A673 (cell line): Measurements from ENCODE around the gene UNC45B.

Experiments used
- EZH2 ChIP-seq: fragments of 200-600 bp; sonication (generic); IDR thresholded peaks from 2 replicates; pipeline ENCODE4 v1.6.1; 2017; ENCODE audit warnings: borderline replicate concordance, low read depth, mild to moderate bottlenecking, mixed read lengths, antibody characterized with exemption, low read length; ENCODE audit not compliant: poor library complexity, severe bottlenecking
- TF ChIP-seq, protein P1 (sequence below): fragments of 300-800, 200-600 bp; sonication (generic); conservative IDR thresholded peaks from 2 replicates; pipeline ENCODE4 v1.5.1; 2017; ENCODE audit warnings: low read depth, mild to moderate bottlenecking, antibody characterized with exemption, low read length, moderate library complexity, mixed read lengths

DNA sequence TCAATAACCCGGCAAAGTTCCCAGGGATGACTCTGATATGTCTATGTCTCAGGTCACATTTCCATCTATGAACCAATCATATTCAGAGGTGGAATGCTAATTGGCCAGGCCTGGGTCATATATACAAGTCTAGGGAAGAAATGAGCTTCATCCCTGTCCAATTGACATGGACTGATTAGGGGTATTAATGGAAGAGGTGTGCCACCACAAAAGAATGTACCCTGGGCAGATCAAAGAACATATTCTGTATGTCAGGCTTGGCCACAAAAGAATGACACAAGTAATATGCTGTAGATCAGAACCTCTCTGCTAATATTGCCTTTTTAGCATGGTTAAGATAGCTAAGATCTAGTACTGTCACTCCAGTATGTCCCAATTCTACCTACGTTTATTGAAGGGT is 39.9 kb downstream of the UNC45B start:
- TF ChIP-seq EZH2, result no peak
- TF ChIP-seq, protein P1, sequence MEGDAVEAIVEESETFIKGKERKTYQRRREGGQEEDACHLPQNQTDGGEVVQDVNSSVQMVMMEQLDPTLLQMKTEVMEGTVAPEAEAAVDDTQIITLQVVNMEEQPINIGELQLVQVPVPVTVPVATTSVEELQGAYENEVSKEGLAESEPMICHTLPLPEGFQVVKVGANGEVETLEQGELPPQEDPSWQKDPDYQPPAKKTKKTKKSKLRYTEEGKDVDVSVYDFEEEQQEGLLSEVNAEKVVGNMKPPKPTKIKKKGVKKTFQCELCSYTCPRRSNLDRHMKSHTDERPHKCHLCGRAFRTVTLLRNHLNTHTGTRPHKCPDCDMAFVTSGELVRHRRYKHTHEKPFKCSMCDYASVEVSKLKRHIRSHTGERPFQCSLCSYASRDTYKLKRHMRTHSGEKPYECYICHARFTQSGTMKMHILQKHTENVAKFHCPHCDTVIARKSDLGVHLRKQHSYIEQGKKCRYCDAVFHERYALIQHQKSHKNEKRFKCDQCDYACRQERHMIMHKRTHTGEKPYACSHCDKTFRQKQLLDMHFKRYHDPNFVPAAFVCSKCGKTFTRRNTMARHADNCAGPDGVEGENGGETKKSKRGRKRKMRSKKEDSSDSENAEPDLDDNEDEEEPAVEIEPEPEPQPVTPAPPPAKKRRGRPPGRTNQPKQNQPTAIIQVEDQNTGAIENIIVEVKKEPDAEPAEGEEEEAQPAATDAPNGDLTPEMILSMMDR, result no peak
